ENCODE data around the gene ANKDD1A. TPM values are rescaled to one million over a fixed set of nuclear protein-coding genes. Genes with fewer than 3 reads are reported as not detected.

Gene ANKDD1A
- total RNA-seq, 4 donors from 2014 or later = 1.3 to 2.8 (median 1.7) TPM

DNA sequence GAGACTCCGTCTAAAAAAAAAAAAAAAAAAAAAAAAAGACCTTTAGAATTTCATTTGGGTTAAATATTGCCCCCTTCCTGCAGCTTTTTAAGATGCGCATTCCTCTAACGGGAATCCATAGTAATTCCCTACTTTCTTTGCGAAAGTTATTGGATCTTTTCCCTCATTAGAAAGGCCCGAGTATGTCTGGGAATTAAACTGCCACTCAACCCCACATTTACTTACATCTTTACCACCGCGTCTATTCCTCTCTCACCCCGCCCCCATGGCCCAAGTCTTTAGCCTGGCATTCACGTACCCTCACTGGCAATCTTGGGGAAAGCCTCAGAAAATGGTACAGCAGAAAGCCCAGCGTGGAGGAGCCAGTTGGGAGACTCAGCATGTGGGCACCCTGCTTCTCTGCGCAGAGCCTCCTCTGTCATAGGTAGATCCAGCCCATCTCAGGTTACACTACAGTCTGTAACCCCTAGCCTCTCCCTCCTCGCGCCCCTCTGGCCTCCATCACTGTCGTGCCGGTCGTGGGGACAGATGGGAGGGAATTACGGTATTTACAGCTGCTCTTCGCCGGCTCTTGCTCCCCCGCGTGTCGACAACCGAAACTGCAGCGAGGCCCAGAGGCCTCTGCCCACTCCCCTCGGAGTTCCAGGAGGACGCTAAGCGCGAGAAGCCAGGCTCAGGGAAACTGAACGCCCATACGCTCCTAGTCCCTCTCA is 6.4 kb upstream of the ANKDD1A start:
- no peak overlapping the region for H3K4me3 ChIP-seq (ENCODE audit: low read depth, poor library complexity, severe bottlenecking)
- DNase-seq (ENCODE audit: low spot score in 2 of 2) = peak; percentile 43 to 94
- TF ChIP-seq, protein P1, sequence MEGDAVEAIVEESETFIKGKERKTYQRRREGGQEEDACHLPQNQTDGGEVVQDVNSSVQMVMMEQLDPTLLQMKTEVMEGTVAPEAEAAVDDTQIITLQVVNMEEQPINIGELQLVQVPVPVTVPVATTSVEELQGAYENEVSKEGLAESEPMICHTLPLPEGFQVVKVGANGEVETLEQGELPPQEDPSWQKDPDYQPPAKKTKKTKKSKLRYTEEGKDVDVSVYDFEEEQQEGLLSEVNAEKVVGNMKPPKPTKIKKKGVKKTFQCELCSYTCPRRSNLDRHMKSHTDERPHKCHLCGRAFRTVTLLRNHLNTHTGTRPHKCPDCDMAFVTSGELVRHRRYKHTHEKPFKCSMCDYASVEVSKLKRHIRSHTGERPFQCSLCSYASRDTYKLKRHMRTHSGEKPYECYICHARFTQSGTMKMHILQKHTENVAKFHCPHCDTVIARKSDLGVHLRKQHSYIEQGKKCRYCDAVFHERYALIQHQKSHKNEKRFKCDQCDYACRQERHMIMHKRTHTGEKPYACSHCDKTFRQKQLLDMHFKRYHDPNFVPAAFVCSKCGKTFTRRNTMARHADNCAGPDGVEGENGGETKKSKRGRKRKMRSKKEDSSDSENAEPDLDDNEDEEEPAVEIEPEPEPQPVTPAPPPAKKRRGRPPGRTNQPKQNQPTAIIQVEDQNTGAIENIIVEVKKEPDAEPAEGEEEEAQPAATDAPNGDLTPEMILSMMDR (IDR thresholded peaks at IDR 0.05) = no peak
- no peak for TF ChIP-seq POLR2A (IDR thresholded peaks at IDR 0.05)
- 20 to 28% methylated on average over 30 of the region's 30 CpGs for WGBS, 2 donors
- intact Hi-C loops (cut with DNase I; ENCODE audit: low total_unique reads) = no loop called here

DNA sequence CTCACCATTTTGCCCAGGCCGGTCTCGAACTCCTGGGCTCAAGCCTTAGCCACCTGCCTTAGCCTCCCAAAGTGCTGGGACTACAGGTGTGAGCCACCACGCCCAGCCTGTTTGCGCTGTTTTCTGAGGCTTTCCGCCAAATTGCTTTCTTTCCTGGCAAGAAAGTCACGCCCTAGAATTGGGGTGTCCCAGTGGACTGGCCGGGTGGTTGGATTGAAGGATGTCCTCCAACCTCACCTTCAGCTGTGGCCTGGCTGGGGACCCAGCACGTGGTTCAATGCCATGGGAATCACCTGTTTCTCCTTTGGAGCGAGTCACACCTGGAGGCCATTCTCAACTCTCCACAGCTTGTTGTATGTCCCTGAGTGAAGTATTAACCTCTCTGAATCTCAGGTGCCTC is 5.8 kb upstream of the ANKDD1A start:
- intact Hi-C loops (cut with DNase I; ENCODE audit: low total_unique reads) = loop anchor here (2.0 kb wide), 1 partner anchor 175 kb away; no protein-coding TSS in a partner anchor
- no peak for DNase-seq (ENCODE audit: low spot score in 2 of 2)
- no peak for TF ChIP-seq POLR2A (IDR thresholded peaks at IDR 0.05)
- TF ChIP-seq, protein P1 (IDR thresholded peaks at IDR 0.05) = no peak
- WGBS, 2 donors = 91 to 95% methylated on average over 8 to 9 of the region's 9 CpGs
- H3K4me3 ChIP-seq (ENCODE audit: low read depth, poor library complexity, severe bottlenecking) = no peak overlapping the region

DNA sequence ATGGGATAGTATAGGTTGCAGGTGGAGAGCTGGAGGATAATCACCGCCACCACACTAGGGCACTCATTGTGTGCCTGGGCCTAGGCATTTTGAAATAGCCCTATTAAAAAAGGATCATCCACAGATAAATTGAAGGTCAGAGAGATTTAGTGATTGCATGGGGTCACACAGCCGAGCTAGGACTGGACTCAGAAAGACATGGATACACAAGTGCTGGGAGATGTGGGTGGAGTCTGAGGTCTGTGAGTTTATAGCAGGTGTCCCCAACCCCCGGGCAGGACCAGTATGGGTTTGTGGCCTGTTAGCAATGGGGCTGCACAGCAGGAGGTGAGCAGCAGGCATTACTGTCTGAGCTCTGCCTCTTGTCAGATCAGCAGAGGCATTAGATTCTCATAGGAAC is 5.3 kb upstream of the ANKDD1A start:
- TF ChIP-seq, protein P1 (IDR thresholded peaks at IDR 0.05) = no peak
- no peak for TF ChIP-seq POLR2A (IDR thresholded peaks at IDR 0.05)
- DNase-seq (ENCODE audit: low spot score in 2 of 2) = no peak
- intact Hi-C loops (cut with DNase I; ENCODE audit: low total_unique reads) = loop anchor here (2.0 kb wide), 1 partner anchor 176 kb away; no protein-coding TSS in a partner anchor
- 95 to 98% methylated on average over 3 of the region's 3 CpGs for WGBS, 2 donors
- no peak overlapping the region for H3K4me3 ChIP-seq (ENCODE audit: low read depth, poor library complexity, severe bottlenecking)

DNA sequence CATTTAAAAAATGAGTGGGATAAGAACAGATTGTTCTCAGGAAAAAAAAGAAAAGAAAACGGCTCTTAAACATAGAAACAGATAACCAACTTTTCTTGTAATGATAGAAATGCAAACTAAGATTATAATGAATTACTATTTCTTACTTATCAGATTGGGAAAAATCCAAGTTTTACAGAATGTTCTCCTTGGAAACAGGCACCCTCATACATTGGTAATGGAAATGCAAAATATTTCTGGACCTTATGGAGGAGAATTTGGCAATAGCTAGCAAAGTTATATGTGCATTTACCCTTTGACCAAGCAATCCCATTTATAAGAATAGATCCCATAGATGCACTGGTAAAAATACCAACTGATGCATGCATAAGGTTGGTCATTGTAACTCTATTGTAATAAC is 3.7 kb upstream of the ANKDD1A start:
- TF ChIP-seq, protein P1 (IDR thresholded peaks at IDR 0.05) = no peak
- TF ChIP-seq POLR2A (IDR thresholded peaks at IDR 0.05) = no peak
- no peak overlapping the region for H3K4me3 ChIP-seq (ENCODE audit: low read depth, poor library complexity, severe bottlenecking)
- WGBS, 2 donors = 50 to 63% methylated on average over 1 of the region's 1 CpG
- intact Hi-C loops (cut with DNase I; ENCODE audit: low total_unique reads) = loop anchor here (2.0 kb wide), 1 partner anchor 177 kb away; no protein-coding TSS in a partner anchor
- no peak for DNase-seq (ENCODE audit: low spot score in 2 of 2)

DNA sequence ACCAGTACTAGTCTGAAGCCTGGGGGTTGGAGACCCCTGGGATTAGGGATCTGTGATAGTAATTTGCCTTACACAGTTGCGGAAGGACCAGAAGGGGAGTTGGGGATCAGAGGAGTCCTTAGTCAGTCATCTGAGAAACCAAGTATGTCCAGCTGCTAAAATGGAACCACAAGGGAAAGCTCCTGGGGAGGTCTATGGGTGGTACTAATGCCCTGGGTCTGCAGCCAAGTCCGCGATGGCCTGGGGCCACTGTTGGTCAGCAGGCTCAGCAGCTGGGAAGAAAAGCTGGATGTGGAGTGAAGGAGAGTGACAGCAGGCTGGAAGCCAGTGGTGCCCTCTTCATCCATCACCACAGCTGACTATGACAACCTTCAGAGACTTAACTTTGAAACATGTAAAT is 2.2 kb upstream of the ANKDD1A start:
- no peak for DNase-seq (ENCODE audit: low spot score in 2 of 2)
- TF ChIP-seq, protein P1 (IDR thresholded peaks at IDR 0.05) = no peak
- TF ChIP-seq POLR2A (IDR thresholded peaks at IDR 0.05) = no peak
- intact Hi-C loops (cut with DNase I; ENCODE audit: low total_unique reads) = no loop called here
- H3K4me3 ChIP-seq (ENCODE audit: low read depth, poor library complexity, severe bottlenecking) = no peak overlapping the region
- WGBS, 2 donors = 89 to 90% methylated on average over 3 of the region's 3 CpGs

Measured in lower leg skin (tissue), 4 donors.